Activated CD8-positive, alpha-beta T cell treated with anti-CD3 and anti-CD28 coated beads for 36 hours (primary cell): ENCODE results near the gene BFSP2. TPM values are rescaled to one million over a fixed set of nuclear protein-coding genes. Genes with fewer than 3 reads are reported as not detected.
"Not testable (repeated sequence)": the region's sequence is repeated elsewhere in the genome, so short reads cannot be mapped to it uniquely, and the experiment has no call there.

Experiments
- ATAC-seq: fragments of 200-7000 bp; cut with Tn5 transposase; one replicate; pipeline ENCODE4 v1.10.0; 2021; ENCODE audit warnings: mild to moderate bottlenecking, moderate library complexity
- CTCF ChIA-PET: fragments of 350-600 bp; sonication (Branson Sonifier 250); formaldehyde crosslinking; loops from one replicate; lab custom pipeline; 2021; ENCODE audit warnings: antibody characterized with exemption; lab: Charles Lee
- POLR2A ChIA-PET: fragments of 350-600 bp; sonication (Branson Sonifier 250); formaldehyde crosslinking; loops from one replicate; lab custom pipeline; 2021; ENCODE audit warnings: antibody characterized with exemption; lab: Charles Lee
- DNase-seq: peaks from one replicate; pipeline ENCODE4 v3.0.0-alpha.2; 2020
- H3K27ac Mint-ChIP-seq: one replicate; pipeline ENCODE4 v1.8.0; 2021; ENCODE audit warnings: mild to moderate bottlenecking, mixed read lengths
- H3K27me3 Mint-ChIP-seq: one replicate; pipeline ENCODE4 v1.8.0; 2021; ENCODE audit warnings: mixed read lengths
- H3K36me3 Mint-ChIP-seq: one replicate; pipeline ENCODE4 v1.8.0; 2021; ENCODE audit warnings: low read depth, mixed read lengths
- H3K4me1 Mint-ChIP-seq: one replicate; pipeline ENCODE4 v1.8.0; 2021; ENCODE audit warnings: low read depth, mixed read lengths
- H3K4me3 Mint-ChIP-seq: one replicate; pipeline ENCODE4 v1.8.0; 2021; ENCODE audit warnings: mild to moderate bottlenecking, moderate library complexity, mixed read lengths
- H3K9me3 Mint-ChIP-seq: one replicate; pipeline ENCODE4 v1.8.0; 2021; ENCODE audit warnings: mixed read lengths
- CTCF ChIP-seq: fragments of 200-600 bp; IDR thresholded peaks from one replicate; pipeline ENCODE4 v1.8.0; 2022; ENCODE audit warnings: antibody characterized with exemption, mild to moderate bottlenecking
- intact Hi-C: fragments of 100-400 bp; cut with micrococcal nuclease; formaldehyde crosslinking; loops from one replicate; pipeline ENCODE4 v1.10.0; 2022
- total RNA-seq, 2 experiments: library from RNA; stranded (reverse); gene quantifications; one replicate each; pipeline ENCODE4 v1.2.3, GENCODE V29; 2021

Gene BFSP2
- total RNA-seq, 2 experiments from 2014 or later: 0.51 to 1.1 TPM

GRCh38 chr3:133479401-133479800, 79.5 kb downstream of the BFSP2 start:
- no peak for TF ChIP-seq CTCF
- ATAC-seq: no peak
- CTCF ChIA-PET: interaction anchor here (1.2 to 4.6 kb wide), 5 partner anchors 10 to 96 kb away, joined by 3 to 54 read pairs (median 3); no protein-coding TSS in a partner anchor
- Mint-ChIP-seq H3K4me1 (peaks cover 70% of the 10 kb centered on the region), H3K36me3 (no peaks in the 10 kb centered on the region), H3K4me3 (no peak overlapping the region), H3K27me3 (no peaks in the 10 kb centered on the region), H3K27ac (no peak overlapping the region), H3K9me3 (peaks cover 2% of the 10 kb centered on the region)
- POLR2A ChIA-PET: interaction anchor here (0.7 to 2.2 kb wide), 5 partner anchors 9 to 99 kb away, joined by 3 to 8 read pairs (median 3); no protein-coding TSS in a partner anchor
- intact Hi-C loops: no loop called here
- no peak for DNase-seq

DNA sequence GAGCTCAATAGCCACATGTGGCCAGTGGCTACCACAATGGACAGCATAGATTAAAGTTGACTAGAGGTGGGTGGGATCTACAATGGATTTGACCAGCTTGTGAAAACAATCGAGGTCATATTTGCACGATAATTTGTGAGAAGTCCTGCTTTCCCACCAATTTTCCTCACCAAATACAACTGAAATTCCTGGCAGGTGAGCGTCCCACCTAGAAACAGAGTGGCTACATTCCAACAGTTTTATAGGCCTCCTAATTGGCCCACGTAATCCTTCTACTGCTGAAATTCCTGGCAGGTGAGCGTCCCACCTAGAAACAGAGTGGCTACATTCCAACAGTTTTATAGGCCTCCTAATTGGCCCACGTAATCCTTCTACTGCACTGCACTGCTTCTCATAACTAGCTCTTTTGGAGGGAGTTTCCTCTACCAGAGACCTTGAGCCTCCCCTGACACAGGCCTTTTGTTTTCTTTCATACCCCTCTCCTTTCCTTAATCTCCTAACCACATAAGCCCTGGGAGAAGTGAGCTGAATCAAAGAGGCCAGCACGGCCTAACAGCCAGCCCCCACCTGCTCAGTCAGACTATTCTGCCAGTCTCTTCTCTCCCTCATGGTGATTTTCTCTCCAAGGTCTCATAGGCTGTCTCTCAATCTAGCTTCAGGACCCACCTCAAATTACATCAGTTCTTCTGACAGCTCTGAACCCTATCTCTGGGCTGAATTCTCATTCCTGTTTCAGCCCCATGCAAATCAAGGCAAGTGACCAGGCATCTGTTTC, 80.2 kb downstream of the BFSP2 start:
- ChIA-PET POLR2A (interaction anchor here (0.7 to 2.2 kb wide), 5 partner anchors 9 to 98 kb away, joined by 3 to 8 read pairs (median 3); no protein-coding TSS in a partner anchor), CTCF (interaction anchor here (0.9 to 4.6 kb wide), 6 partner anchors 9 to 98 kb away, joined by 3 to 54 read pairs (median 3); no protein-coding TSS in a partner anchor)
- H3K4me1 Mint-ChIP-seq: peaks cover 64% of the 10 kb centered on the region
- peak overlapping the region; percentile 58 for H3K27ac Mint-ChIP-seq
- no peak for TF ChIP-seq CTCF
- H3K9me3 Mint-ChIP-seq: peaks cover 2% of the 10 kb centered on the region
- H3K27me3 Mint-ChIP-seq: no peaks in the 10 kb centered on the region
- intact Hi-C loops: no loop called here
- DNase-seq: no peak
- no peak for ATAC-seq
- H3K36me3 Mint-ChIP-seq: no peaks in the 10 kb centered on the region
- H3K4me3 Mint-ChIP-seq: no peak overlapping the region

GRCh38 chr3:133482474-133482873, 82.6 kb downstream of the BFSP2 start:
- H3K27ac Mint-ChIP-seq, POLR2A ChIA-PET, DNase-seq, H3K4me3 Mint-ChIP-seq, ATAC-seq, CTCF ChIA-PET, H3K36me3 Mint-ChIP-seq, H3K27me3 Mint-ChIP-seq, H3K9me3 Mint-ChIP-seq, intact Hi-C loops: not testable (repeated sequence)
- peaks cover 41% of the 10 kb centered on the region for H3K4me1 Mint-ChIP-seq

- ATAC-seq (no peak), DNase-seq (no peak)
- POLR2A ChIA-PET: interaction anchor here (1.4 to 8.8 kb wide), 2 partner anchors 8 to 88 kb away, joined by 4 to 87 read pairs; partner anchors contain the start of gene CDV3
- no peak for TF ChIP-seq CTCF
- Mint-ChIP-seq H3K36me3 (no peaks in the 10 kb centered on the region), H3K27me3 (no peaks in the 10 kb centered on the region), H3K4me3 (no peak overlapping the region), H3K9me3 (no peaks in the 10 kb centered on the region), H3K4me1 (peaks cover 46% of the 10 kb centered on the region), H3K27ac (no peak overlapping the region)
- CTCF ChIA-PET: interaction anchor here (0.6 to 6.5 kb wide), 6 partner anchors 7 to 141 kb away, joined by 3 to 89 read pairs (median 44); partner anchors contain the start of gene CDV3
- intact Hi-C loops: no loop called here
Observed at GRCh38 chr3:133486658-133487057, 86.8 kb downstream of the BFSP2 start.

- Mint-ChIP-seq H3K36me3 (no peaks in the 10 kb centered on the region), H3K9me3 (no peaks in the 10 kb centered on the region), H3K4me1 (peaks cover 48% of the 10 kb centered on the region), H3K27me3 (no peaks in the 10 kb centered on the region), H3K27ac (no peak overlapping the region), H3K4me3 (no peak overlapping the region)
- no peak for TF ChIP-seq CTCF
- DNase-seq (no peak), ATAC-seq (no peak)
- ChIA-PET CTCF (interaction anchor here (1.4 to 6.5 kb wide), 9 partner anchors 8 to 100 kb away, joined by 3 to 89 read pairs (median 18); partner anchors contain the start of gene CDV3), POLR2A (interaction anchor here (1.4 to 8.8 kb wide), 2 partner anchors 9 to 88 kb away, joined by 4 to 87 read pairs; partner anchors contain the start of gene CDV3)
- intact Hi-C loops: no loop called here
Observed at GRCh38 chr3:133487204-133487603, 87.3 kb downstream of the BFSP2 start.
